HEK293 (cell line): ENCODE results near the gene ITPKC.

ENCODE experiments used
- SP2 ChIP-seq: fragments of 450-650 bp; formaldehyde crosslinking; IDR thresholded peaks from 2 replicates; pipeline ENCODE4 v1.5.1; 2016; ENCODE audit warnings: missing biosample characterization, missing genetic modification characterization
- ZBTB20 ChIP-seq: fragments of 450-650 bp; formaldehyde crosslinking; IDR thresholded peaks from 2 replicates; pipeline ENCODE4 v1.5.1; 2016; ENCODE audit warnings: missing biosample characterization, missing genetic modification characterization

DNA sequence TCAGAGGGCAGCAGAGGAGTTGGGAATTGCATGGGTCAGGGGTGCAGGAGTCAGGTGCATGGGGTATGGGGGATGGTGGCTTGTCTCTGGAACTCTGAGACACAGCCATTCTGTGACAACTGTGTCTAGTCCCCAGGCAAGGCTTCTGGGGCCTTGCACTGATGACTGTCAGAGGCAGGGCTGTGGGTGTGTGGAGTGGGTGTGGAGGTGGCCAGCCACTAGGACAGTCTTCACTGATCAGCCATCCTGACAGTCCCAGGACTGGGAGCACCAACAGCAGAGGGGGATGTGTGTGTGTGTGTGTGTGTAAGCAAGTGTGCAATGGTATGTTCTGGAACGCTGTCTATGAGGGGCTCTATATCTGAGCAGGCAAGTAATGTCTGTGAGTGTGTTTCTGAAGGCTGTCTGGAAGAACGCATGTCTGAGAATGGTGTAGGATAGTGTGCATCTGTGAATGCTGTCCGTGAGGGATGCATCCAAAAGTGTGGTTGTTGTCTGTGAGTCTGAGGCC lies 31.8 kb upstream of the ITPKC start:
- TF ChIP-seq SP2 (no peak), ZBTB20 (tag by site-specific recombination) (no peak)
